Retina (tissue), 1 donor: Measurements from ENCODE around the gene HAGHL.
"Not testable (repeated sequence)": the region's sequence is repeated elsewhere in the genome, so short reads cannot be mapped to it uniquely, and the experiment has no call there.

Experiments used
- DNase-seq: peaks from one replicate; pipeline ENCODE4 v3.0.0-alpha.2; 2016

Gene HAGHL

GRCh38 chr16:735982-736453 is 9.1 kb downstream of the HAGHL start:
- no peak for DNase-seq

- DNase-seq: no peak
These were observed 10.1 kb downstream of the HAGHL start for GRCh38 chr16:736936-737481.

GRCh38 chr16:739560-740458 is 12.9 kb downstream of the HAGHL start:
- DNase-seq: no peak

- DNase-seq: no peak
These were observed 13.5 kb downstream of the HAGHL start for GRCh38 chr16:740459-740763.

DNA sequence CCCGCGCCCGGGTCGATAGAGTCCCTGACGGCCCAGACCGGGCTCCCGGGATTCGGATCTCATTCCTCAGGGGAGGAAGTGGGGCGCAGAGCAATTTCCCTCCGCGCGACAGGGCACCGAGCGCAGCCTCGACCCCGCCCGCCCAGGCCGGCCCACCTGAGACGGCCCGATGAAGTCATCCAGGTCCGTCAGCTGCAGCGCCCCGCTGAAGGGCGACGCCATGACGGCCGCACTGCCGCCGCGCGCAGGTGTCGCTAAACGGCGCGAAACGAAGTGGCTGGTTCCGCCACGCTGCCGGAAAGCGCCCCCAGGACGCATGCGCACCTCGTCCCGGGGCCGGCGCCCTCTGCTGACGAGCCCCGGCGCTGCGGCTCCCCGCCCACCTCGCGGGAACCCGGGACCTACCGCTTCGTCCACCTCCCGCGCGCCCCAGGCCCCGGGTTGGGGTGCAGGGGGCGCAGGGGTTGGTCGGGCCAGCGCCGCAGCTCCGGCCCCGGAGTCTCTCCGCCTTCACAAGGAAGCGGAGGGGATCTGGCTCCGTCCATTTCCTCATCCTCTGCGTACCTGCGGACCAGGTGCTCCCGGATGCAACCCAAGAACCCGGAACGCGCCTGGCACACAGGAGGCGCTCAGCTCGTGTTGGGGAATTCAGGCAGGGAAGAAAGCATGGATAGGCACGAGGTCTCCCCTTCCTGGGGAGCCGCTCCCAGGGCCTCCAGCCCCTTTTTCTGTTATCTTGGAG is 14.0 kb downstream of the HAGHL start, which contains the start of gene CIAO3:
Gene CIAO3, minus strand, starts transcription at position 234 of the 742 bp plus-strand sequence. Its CDS starts 12 bp downstream, at position 222.
- peak; percentile 95 for DNase-seq

DNA sequence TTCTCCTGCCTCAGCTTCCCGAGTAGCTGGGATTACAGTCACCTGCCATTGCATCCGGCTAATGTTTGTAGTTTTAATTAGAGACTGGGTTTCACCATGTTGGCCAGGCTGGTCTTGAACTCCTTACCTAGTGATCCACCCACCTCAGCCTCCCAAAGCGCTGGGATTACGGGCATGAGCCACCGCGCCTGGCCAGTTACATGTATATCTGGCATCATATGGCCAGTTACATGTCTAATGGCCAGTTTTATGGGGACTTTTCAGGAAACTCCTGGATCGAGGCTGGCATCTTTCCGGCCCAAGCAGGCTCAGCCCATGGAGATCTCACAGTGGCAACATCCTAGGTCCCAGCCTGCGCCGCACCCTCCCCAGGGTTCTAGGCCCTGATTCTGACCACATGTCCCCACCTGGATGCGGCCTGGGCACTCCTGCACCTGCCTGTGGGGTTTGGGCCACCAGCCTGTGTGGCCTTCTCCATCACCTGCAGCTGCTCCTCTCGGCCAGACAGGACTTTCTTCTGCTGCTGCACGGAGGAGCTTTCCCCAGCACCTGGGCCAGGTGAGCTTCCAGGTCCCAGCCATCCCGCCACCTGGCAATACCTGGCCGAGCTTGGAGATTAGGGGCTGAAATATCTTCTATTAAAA is 15.2 kb downstream of the HAGHL start:
- DNase-seq: no peak

DNA sequence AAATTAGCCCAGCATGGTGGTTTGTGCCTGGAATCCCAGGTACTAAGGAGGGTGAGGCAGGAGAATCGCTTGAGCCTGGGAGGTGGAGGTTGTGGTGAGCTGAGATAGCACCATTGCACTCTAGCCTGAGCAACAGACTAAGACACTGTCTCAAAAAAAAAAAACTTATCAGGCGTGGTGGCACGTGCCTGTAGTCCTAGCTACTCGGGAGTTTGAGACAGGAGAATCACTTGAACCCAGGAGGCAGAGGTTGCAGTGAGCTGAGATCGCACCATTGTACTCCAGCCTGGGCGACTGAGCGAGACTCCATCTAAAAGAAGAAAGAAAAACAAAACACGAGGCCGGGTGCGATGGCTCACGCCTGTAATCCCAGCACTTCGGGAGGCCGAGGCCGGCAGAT is 16.0 kb downstream of the HAGHL start:
- not testable (repeated sequence) for DNase-seq

DNA sequence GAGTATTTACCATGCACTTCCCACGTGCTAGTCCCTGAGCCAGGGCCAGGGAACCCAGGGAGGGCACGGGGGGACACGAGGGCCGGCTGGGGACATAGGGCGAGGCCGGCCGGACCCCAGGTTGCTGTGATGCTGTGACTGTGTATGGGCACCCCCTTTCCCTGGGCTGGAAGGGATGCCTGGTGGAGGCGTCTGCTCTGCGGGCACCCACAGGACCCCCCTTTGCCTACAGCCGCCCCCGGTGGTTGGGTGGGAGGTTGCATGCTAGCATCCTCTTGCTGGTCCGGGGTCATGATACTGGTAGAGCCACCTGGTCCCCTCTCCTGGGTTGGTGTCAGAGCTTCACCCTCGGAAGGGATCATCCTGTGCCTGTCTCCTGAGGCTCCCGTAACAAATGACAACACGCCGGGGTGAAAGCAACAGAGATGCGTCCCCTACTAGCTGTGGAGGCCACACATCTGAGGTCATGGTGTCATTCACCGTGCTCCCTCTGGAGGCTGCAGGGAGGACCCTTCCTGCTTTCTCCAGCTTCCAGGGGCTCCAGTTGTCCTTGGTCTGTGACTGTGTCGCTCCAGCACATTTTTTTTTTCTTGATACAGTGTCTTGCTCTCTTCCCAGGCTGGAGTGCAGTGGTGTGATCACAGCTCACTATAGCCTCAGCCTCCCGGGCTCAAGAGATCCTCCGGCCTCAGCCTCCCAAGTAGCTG is 17.0 kb downstream of the HAGHL start:
- DNase-seq: no peak

- DNase-seq: no peak
These were observed 18.8 kb downstream of the HAGHL start for GRCh38 chr16:745739-746138.

DNA sequence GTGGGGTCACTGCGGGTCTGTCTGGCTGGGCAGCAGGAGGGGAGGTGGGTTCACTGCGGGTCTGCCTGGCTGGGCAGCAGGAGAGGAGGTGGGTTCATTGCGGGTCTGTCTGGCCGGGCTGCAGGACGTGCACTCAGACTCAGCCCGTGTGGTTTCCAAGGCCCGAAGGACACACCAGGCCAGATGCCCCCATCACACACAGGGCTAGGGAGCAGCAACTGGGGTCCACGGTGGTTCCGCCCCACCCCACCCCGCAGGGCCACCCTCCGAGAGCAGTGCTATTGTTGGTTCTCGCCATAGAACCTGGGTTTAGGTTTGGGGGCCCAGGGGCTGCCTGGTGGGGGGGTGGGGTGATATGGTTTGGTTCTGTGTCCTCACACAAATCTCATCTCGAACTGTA is 19.7 kb downstream of the HAGHL start:
- DNase-seq: no peak

DNA sequence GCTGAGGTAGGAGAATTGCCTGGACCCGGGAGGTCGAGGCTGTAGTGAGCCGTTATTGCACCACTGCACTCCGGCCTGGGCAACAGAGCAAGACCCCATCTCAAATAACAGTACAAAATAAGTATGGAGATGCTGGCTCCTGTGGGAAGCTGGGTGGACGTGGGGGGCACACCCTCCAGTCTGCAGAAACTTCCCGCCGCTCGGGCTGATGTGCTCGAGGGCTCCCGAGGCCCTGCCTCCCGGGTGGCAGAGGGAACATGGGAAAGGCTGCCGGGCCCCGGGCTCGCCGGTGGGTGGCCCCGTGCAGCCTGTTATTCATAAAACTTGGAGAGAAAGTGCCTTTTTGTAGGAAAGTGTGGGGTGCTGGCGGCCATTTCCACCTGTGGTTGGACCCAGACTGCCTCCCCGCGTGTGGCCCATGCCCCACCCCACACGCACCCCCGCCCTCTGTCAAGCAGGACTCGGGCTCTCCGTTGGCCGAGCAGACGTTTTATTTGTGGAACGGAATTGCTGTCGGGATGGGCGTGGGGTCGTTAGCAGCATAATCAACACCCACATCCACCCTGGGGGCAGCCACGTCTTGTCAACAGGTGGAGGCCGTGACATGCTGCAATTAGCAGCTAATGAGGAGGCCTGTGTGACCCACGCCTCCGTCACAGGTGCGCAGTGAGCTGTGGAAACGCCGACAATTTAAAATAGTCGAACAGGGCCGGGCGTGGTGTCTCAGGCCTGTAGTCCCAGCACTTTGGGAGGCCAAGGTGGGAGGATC is 21.3 kb downstream of the HAGHL start:
- DNase-seq: no peak

- no peak for DNase-seq
These were observed 22.1 kb downstream of the HAGHL start for GRCh38 chr16:749010-749409.

- no peak for DNase-seq
These were observed 23.6 kb downstream of the HAGHL start for GRCh38 chr16:750485-750884.

- no peak for DNase-seq
These were observed 24.5 kb downstream of the HAGHL start for GRCh38 chr16:751152-752006.

DNA sequence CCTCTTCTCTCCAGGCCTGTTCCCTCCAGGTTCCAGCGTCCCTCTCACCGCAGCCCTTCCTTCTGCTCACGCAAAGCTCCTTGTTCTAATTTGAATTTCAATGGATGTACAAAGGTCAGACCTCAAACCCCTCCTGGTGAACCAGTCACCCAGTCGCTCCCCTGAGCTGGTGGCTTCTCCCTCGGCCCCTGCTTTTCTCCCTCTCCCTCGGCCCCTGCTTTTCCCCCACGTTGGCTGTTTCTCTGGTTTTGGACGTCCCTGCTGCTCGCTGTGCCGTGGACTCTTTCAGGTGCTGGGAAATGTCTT is 25.1 kb downstream of the HAGHL start:
- DNase-seq: no peak

DNA sequence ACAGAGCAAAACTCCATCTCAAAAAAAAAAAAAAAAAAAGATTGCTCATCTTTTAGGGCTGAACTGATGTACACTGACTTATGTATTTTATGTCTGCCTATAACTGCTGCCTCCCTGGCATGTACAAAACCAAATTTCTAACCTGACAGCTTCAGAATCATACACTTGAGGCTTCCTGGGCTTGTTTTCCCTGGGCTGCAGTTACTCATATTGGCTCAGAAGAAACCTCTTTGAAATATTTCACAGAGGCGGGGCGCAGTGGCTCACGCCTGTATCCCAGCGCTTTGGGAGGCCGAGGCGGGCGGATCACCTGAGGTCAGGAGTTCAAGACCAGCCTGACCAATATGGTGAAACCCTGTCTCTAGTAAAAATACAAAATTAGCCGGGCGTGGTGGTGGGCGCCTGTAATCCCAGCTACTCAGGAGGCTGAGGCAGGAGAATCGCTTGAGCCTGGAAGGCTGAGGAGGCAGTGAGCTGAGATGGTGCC is 27.3 kb downstream of the HAGHL start:
- not testable (repeated sequence) for DNase-seq

DNA sequence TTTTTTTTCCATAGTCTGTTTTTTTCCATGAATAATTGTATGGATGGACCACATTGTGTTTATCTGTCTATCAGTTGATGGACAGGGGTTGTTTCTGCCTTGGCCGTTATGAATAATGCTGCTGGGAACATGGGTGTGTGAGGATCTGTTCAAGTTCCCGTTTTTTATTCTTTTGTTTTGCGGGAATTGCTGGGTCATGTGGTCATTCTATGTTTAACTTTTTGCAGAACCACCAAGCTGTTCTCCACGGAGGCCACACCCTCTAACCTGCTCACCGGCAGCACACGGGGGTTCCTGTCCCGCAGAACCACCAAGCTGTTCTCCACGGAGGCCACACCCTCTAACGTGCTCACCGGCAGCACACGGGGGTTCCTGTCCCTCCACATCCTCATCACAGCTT is 27.8 kb downstream of the HAGHL start:
- DNase-seq: no peak

DNA sequence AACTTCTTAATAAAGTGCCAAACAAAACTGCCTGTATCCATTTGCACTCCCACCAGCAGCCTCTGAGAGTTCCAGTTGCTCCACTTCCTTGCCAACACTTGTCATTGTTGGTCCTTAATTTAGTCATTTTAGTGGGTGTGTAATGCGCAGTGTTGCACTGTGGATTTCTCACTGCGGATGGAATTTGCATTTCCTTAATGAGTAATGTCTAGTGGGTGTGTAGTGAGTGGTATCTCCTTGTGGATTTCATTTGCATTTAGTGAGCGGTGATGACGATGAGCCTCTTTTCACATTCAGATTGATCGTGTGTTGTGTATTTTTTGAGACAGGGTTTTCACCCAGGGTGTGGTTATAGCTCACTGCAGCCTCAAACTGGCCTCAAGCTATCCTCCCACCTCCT is 29.5 kb downstream of the HAGHL start:
- DNase-seq: no peak

DNA sequence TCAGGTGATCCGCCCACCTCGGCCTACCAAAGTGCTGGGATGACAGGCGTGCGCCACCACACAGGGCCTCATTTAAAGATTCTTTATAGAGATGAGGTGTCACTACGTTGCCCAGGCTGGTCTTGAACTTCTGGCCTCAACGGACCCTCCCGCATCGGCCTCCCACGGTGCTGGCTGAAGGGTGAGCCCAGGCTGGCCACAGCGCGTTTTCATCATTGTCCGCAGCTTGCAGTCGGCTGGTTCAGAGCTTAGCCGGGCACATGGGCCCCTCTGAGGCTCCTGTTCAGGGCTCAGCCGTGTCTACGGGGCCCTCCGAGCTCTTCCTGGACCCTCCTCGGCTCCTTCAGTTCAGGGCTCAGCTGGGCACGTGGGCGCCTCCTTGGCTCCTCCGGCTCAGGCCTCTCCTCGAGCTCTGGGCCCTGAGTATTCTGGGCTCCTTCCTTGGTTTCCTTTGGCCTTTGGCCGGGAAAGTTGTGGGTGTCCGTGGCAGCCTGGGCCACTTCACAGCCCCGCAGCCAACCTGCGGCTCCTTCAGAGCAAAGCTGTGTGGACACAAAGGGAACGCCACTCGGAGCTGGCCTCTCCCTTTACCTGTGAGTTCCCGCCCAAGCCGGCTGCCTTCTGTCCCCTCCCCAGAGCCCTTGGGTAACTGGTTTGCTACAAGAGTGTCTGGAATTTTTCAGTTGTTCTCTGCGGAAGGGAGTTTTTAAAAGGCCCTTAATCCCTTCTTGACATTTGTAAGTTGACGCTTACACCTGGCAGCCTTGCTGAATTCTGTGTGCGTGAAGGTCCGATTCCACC is 32.4 kb downstream of the HAGHL start:
- DNase-seq: no peak

DNA sequence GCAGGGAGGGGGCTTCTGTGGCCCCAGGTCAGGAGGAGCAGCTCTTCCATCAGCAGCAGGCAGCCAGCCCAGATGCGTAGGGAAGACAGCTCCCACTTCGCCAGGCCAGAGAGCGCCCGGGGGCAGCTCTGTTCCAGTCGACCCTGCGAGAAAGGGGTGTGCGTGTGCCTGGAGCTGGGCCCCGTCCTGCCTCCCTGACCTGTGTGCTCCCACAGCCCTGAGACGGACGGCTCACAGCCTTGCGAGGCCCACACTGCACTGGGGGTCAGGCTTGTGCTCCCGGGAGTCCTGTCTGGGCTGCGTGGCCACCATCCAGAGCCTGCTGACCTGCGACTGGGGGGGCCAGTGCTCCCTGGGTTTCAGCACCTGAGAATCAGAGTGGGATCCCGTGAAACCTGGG is 33.2 kb downstream of the HAGHL start:
- DNase-seq: no peak
